ENCODE results near the gene TTC7B. TPM values are rescaled to one million over a fixed set of nuclear protein-coding genes. Genes with fewer than 3 reads are reported as not detected.

TTC7B gene
- total and polyA plus RNA-seq, 2 donors (not counting 3 experiments of a cell fraction or from before 2014, with no cell fraction given) = 46.8 to 76.5 TPM

DNA sequence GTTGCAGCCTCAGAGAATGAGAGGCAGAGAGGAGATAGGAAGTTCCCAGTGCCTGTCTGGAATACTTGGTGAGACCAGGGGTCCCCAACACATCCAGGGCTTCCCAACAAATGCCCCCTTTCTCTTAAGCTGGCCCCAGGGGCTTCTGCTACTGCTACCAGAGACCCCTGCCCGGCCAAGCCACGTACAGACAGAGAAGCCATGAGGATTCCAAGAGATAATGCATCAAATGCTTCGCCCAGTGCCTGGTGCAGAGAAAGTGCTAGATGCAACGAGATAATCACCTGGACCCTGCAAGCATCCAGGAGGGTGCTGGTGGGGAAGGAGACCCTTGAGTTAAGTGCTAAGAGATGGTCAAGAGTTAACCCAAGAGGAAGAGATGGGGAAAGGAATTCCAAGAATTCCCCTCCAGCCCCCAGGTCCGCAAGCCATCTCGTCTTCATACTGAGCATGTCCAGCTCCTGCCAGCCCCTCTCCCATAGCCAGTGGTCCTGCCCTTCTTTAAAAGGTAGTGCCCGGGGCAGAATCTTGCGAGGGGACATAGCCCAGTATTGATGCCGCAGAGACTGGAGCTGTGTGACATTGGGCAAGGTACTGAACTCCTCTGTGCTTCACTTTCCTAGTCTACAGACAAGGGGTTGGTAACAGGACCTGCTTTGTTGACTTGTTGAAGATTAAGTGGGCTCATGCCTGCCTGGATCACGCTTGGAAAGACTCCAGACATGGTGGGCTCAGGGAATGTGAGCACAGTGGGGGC, 316.1 kb downstream of the TTC7B start:
- Histone ChIP-seq H3K4me1 (ENCODE audit: control insufficient read depth, extremely low read depth, insufficient read depth, low read length) (no peaks in the 10 kb centered on the region), H4K20me1 (replicated peaks; ENCODE audit: control insufficient read depth, extremely low read depth, insufficient read depth, low read length) (no peaks in the 10 kb centered on the region), H3K36me3 (ENCODE audit: control insufficient read depth in 2 of 2, extremely low read depth in 1 of 2, insufficient read depth in 2 of 2, low read length in 2 of 2) (no peaks in the 10 kb centered on the region), H3K9me1 (replicated peaks; ENCODE audit: control insufficient read depth, extremely low read depth, insufficient read depth, low read length) (no peaks in the 10 kb centered on the region), H3K9ac (replicated peaks; ENCODE audit: extremely low read depth, insufficient read depth, low read length) (no peak overlapping the region), H3K27ac (ENCODE audit: insufficient read depth, low read depth, low read length) (no peak overlapping the region), H3K4me3 (replicated peaks in 1 of 3; ENCODE audit: insufficient read depth in 1 of 3, low read depth in 1 of 3, low read length in 3 of 3) (no peak overlapping the region), H3K4me2 (ENCODE audit: insufficient read depth, low read length) (no peak overlapping the region), H3K27me3 (ENCODE audit: control insufficient read depth in 2 of 2, insufficient read depth in 2 of 2, low read length in 2 of 2) (peaks cover 0 to 3% of the 10 kb centered on the region in 2 experiments), H2AFZ (ENCODE audit: low read depth, low read length) (no peak overlapping the region), H3K9me3 (replicated peaks; ENCODE audit: control insufficient read depth, insufficient read depth, low read length) (no peaks in the 10 kb centered on the region), H3K79me2 (ENCODE audit: control insufficient read depth, insufficient read depth, low read length) (no peaks in the 10 kb centered on the region)
- dilution Hi-C loops (cut with MboI; ENCODE audit: extremely low pct_ligation_motif_present, low sequenced_read_pairs) = no loop called here
- no peak for TF ChIP-seq JUN (IDR thresholded peaks at IDR 0.05; ENCODE audit: borderline replicate concordance, insufficient read depth, insufficient read length, low read depth)
- no peak for TF ChIP-seq MAX (IDR thresholded peaks at IDR 0.05; ENCODE audit: insufficient read depth, insufficient read length)
- TF ChIP-seq MYC (IDR thresholded peaks at IDR 0.05; ENCODE audit: low read depth, low read length) = no peak
- TF ChIP-seq, protein P1, sequence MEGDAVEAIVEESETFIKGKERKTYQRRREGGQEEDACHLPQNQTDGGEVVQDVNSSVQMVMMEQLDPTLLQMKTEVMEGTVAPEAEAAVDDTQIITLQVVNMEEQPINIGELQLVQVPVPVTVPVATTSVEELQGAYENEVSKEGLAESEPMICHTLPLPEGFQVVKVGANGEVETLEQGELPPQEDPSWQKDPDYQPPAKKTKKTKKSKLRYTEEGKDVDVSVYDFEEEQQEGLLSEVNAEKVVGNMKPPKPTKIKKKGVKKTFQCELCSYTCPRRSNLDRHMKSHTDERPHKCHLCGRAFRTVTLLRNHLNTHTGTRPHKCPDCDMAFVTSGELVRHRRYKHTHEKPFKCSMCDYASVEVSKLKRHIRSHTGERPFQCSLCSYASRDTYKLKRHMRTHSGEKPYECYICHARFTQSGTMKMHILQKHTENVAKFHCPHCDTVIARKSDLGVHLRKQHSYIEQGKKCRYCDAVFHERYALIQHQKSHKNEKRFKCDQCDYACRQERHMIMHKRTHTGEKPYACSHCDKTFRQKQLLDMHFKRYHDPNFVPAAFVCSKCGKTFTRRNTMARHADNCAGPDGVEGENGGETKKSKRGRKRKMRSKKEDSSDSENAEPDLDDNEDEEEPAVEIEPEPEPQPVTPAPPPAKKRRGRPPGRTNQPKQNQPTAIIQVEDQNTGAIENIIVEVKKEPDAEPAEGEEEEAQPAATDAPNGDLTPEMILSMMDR (IDR thresholded peaks at IDR 0.05; ENCODE audit: extremely low read depth in 1 of 2, insufficient read depth in 1 of 2, low read depth in 1 of 2, low read length in 2 of 2) = no peak
- no peak for TF ChIP-seq POLR2AphosphoS5 (IDR thresholded peaks at IDR 0.05; ENCODE audit: insufficient read depth, low read depth, low read length)
- no peak for TF ChIP-seq GATA2 (IDR thresholded peaks at IDR 0.05; ENCODE audit: insufficient read depth, insufficient read length, low read depth, low read length)
- no peak for TF ChIP-seq FOS (IDR thresholded peaks at IDR 0.05; ENCODE audit: borderline replicate concordance, insufficient read depth, low read length)
- no peak for TF ChIP-seq EZH2 (IDR thresholded peaks at IDR 0.05; ENCODE audit: borderline replicate concordance, low read depth, low read length, severe bottlenecking)
- no peak for TF ChIP-seq POLR2A (IDR thresholded peaks at IDR 0.05; ENCODE audit: low read depth, low read length)
- intact Hi-C loops (cut with micrococcal nuclease) = no loop called here
- ChIA-PET CTCF (no interaction called here), POLR2A (no interaction called here)
- no peak for DNase-seq (ENCODE audit: low read depth, low spot score)
- BruUV-seq (replicated peaks) = no TSS peak
- FAIRE-seq = no peak

Data from endothelial cell of umbilical vein (primary cell).